H9 (cell line): ENCODE results near the gene ZIM2. TPM values are rescaled to one million over a fixed set of nuclear protein-coding genes. Genes with fewer than 3 reads are reported as not detected.

Source experiments
- DNase-seq: peaks from one replicate; pipeline ENCODE4 v3.0.0-alpha.2; 2017
- H2AFZ ChIP-seq: one replicate; pipeline ENCODE4 v1.6.1; 2013; ENCODE audit warnings: mild to moderate bottlenecking, low read length, control low read depth, moderate library complexity
- H2AK5ac ChIP-seq: 2 replicates; pipeline ENCODE4 v1.6.1; 2013; ENCODE audit warnings: low read length, control low read depth, mixed read lengths; ENCODE audit not compliant: insufficient read length
- H2BK120ac ChIP-seq: one replicate; pipeline ENCODE4 v1.6.1; 2013; ENCODE audit warnings: low read depth, mild to moderate bottlenecking, low read length, control low read depth, inconsistent platforms; ENCODE audit not compliant: poor library complexity, severe bottlenecking
- H2BK12ac ChIP-seq: 2 replicates; pipeline ENCODE4 v1.6.1; 2013; ENCODE audit warnings: low read length, control low read depth, mixed read lengths, low read depth; ENCODE audit not compliant: insufficient read length
- H2BK15ac ChIP-seq: 2 replicates; pipeline ENCODE4 v1.6.1; 2013; ENCODE audit warnings: low read depth, low read length, control low read depth
- H2BK20ac ChIP-seq: one replicate; pipeline ENCODE4 v1.6.1; 2013; ENCODE audit warnings: low read depth, mild to moderate bottlenecking, low read length, control low read depth, inconsistent platforms; ENCODE audit not compliant: poor library complexity, severe bottlenecking
- H2BK5ac ChIP-seq: 2 replicates; pipeline ENCODE4 v1.6.1; 2013; ENCODE audit warnings: low read length, control low read depth, mixed read lengths; ENCODE audit not compliant: insufficient read length
- H3K14ac ChIP-seq: 2 replicates; pipeline ENCODE4 v1.6.1; 2013; ENCODE audit warnings: low read length, control low read depth; ENCODE audit not compliant: insufficient read depth
- H3K18ac ChIP-seq: 2 replicates; pipeline ENCODE4 v1.6.1; 2013; ENCODE audit warnings: low read depth, mild to moderate bottlenecking, mixed read lengths, low read length, control low read depth; ENCODE audit not compliant: insufficient read length
- H3K23ac ChIP-seq: 2 replicates; pipeline ENCODE4 v1.6.1; 2013; ENCODE audit warnings: low read length, control low read depth, mixed read lengths, low read depth; ENCODE audit not compliant: insufficient read length
- H3K23me2 ChIP-seq: 2 replicates; pipeline ENCODE4 v1.6.1; 2013; ENCODE audit warnings: low read depth, mild to moderate bottlenecking, mixed read lengths, low read length, control low read depth; ENCODE audit not compliant: insufficient read length, poor library complexity, severe bottlenecking
- H3K27ac ChIP-seq: 2 replicates; pipeline ENCODE4 v1.5.1; 2013; ENCODE audit warnings: low read length, control low read depth, mixed read lengths, low read depth; ENCODE audit not compliant: insufficient read length
- H3K27me3 ChIP-seq: 2 replicates; pipeline ENCODE4 v1.6.1; 2013; ENCODE audit warnings: low read length, control low read depth, inconsistent platforms; ENCODE audit not compliant: insufficient read depth
- H3K4ac ChIP-seq: 2 replicates; pipeline ENCODE4 v1.6.1; 2013; ENCODE audit warnings: low read depth, mild to moderate bottlenecking, control low read depth, inconsistent platforms, low read length, moderate library complexity
- H3K4me1 ChIP-seq: 2 replicates; pipeline ENCODE4 v1.6.1; 2013; ENCODE audit warnings: low read length, control low read depth, inconsistent platforms; ENCODE audit not compliant: insufficient read depth
- H3K4me2 ChIP-seq: 2 replicates; pipeline ENCODE4 v1.6.1; 2013; ENCODE audit warnings: low read length, control low read depth, mixed read lengths; ENCODE audit not compliant: insufficient read length, insufficient read depth
- H3K56ac ChIP-seq: 2 replicates; pipeline ENCODE4 v1.6.1; 2013; ENCODE audit warnings: low read depth, mild to moderate bottlenecking, mixed read lengths, low read length, control low read depth; ENCODE audit not compliant: insufficient read length
- H3K79me1 ChIP-seq: 2 replicates; pipeline ENCODE4 v1.6.1; 2013; ENCODE audit warnings: low read depth, mild to moderate bottlenecking, moderate library complexity, low read length, control low read depth, inconsistent platforms; ENCODE audit not compliant: insufficient read depth, poor library complexity, severe bottlenecking
- H3K79me2 ChIP-seq: 2 replicates; pipeline ENCODE4 v1.6.1; 2013; ENCODE audit warnings: low read length, control low read depth, inconsistent platforms; ENCODE audit not compliant: insufficient read depth
- H3K9ac ChIP-seq: 2 replicates; pipeline ENCODE4 v1.6.1; 2013; ENCODE audit warnings: low read length, control low read depth, mixed read lengths; ENCODE audit not compliant: insufficient read length; ENCODE audit errors: extremely low read depth
- H3K9me3 ChIP-seq: one replicate; pipeline ENCODE4 v1.6.1; 2013; ENCODE audit warnings: low read depth, low read length, inconsistent platforms; ENCODE audit not compliant: control insufficient read depth
- H3T11ph ChIP-seq: one replicate; pipeline ENCODE4 v1.6.1; 2013; ENCODE audit warnings: mild to moderate bottlenecking, low read length, control low read depth, inconsistent platforms
- H4K20me1 ChIP-seq: one replicate; pipeline ENCODE4 v1.6.1; 2013; ENCODE audit not compliant: control insufficient read depth, insufficient read length, insufficient read depth
- H4K5ac ChIP-seq: 2 replicates; pipeline ENCODE4 v1.6.1; 2013; ENCODE audit warnings: low read depth, mild to moderate bottlenecking, mixed read lengths, low read length, control low read depth; ENCODE audit not compliant: insufficient read length
- H4K8ac ChIP-seq: replicated peaks from 2 replicates; pipeline ENCODE4 v1.6.1; 2013; ENCODE audit warnings: low read length, control low read depth, mixed read lengths, low read depth; ENCODE audit not compliant: insufficient read length
- H4K91ac ChIP-seq: 2 replicates; pipeline ENCODE4 v1.6.1; 2013; ENCODE audit warnings: low read depth, mild to moderate bottlenecking, moderate library complexity, mixed read lengths, low read length, control low read depth; ENCODE audit not compliant: insufficient read length
- H3K27ac Mint-ChIP-seq, 3 experiments: 2 replicates in 2 of 3; 3 replicates in 1 of 3; pipeline ENCODE4 v1.8.0; 2020 to 2021; ENCODE audit warnings: mixed read lengths in 3 of 3, mild to moderate bottlenecking in 1 of 3, moderate library complexity in 1 of 3
- H3K27me3 Mint-ChIP-seq: 2 replicates; pipeline ENCODE4 v1.8.0; 2021; ENCODE audit warnings: low read depth, mild to moderate bottlenecking, moderate library complexity, mixed read lengths
- H3K36me3 Mint-ChIP-seq, 3 experiments: 2 replicates in 2 of 3; 3 replicates in 1 of 3; pipeline ENCODE4 v1.8.0; 2020 to 2021; ENCODE audit warnings: low read depth in 3 of 3, mixed read lengths in 3 of 3; ENCODE audit not compliant: insufficient read depth in 1 of 3
- H3K4me1 Mint-ChIP-seq, 2 experiments: 2 replicates each; pipeline ENCODE4 v1.8.0; 2020; ENCODE audit warnings: mixed read lengths in 2 of 2
- H3K4me3 Mint-ChIP-seq, 2 experiments: 2 replicates in 1 of 2; 3 replicates in 1 of 2; pipeline ENCODE4 v1.8.0; 2020 to 2021; ENCODE audit warnings: mild to moderate bottlenecking in 2 of 2, mixed read lengths in 2 of 2, moderate library complexity in 1 of 2
- H3K9me3 Mint-ChIP-seq, 2 experiments: 2 replicates in 1 of 2; 3 replicates in 1 of 2; pipeline ENCODE4 v1.8.0; 2020; ENCODE audit warnings: mild to moderate bottlenecking in 2 of 2, mixed read lengths in 2 of 2, moderate library complexity in 1 of 2
- WGBS: extraction: QIAGEN DNeasy Blood & Tissue Kit; methylation state at CpG from one replicate; pipeline ENCODE4 v1.1.7; 2013; ENCODE audit warnings: missing lambda C conversion rate, low lambda C conversion rate, mixed read lengths; ENCODE audit not compliant: insufficient read length; ENCODE audit errors: extremely low coverage; 5-methylcytosine and 5-hydroxymethylcytosine counted together
- total RNA-seq: library from RNA; stranded (reverse); gene quantifications from 2 replicates; pipeline ENCODE4 v1.2.1, GENCODE V29; 2021
- TF ChIP-seq, protein P1 (sequence below): fragments of 200-600 bp; sonication (generic); conservative IDR thresholded peaks from 3 replicates; pipeline ENCODE4 v1.8.0; 2021; ENCODE audit warnings: antibody characterized with exemption, mild to moderate bottlenecking

ZIM2 gene
- total RNA-seq, 1 experiment from 2014 or later: not detected

- Histone ChIP-seq H3K9me3 (peaks cover 81% of the 10 kb centered on the region), H2BK5ac (no peak overlapping the region), H3K4ac (no peak overlapping the region)
These were observed 1.4 kb downstream of the ZIM2 start for GRCh38 chr19:56838909-56839651.

More at GRCh38 chr19:56838909-56839651, 1.4 kb downstream of the ZIM2 start:
- Histone ChIP-seq H2AK5ac (no peak overlapping the region), H2BK12ac (no peak overlapping the region), H3K9ac (no peak overlapping the region), H2AFZ (no peak overlapping the region), H3K4me2 (no peak overlapping the region), H3K27ac (no peak overlapping the region), H3K4me1 (no peaks in the 10 kb centered on the region), H3K56ac (no peak overlapping the region), H3K23me2 (no peaks in the 10 kb centered on the region), H4K8ac (no peak overlapping the region), H4K5ac (no peak overlapping the region), H3T11ph (no peak overlapping the region), H3K79me2 (no peaks in the 10 kb centered on the region), H2BK120ac (no peak overlapping the region), H4K91ac (no peak overlapping the region), H3K27me3 (no peaks in the 10 kb centered on the region), H3K23ac (no peak overlapping the region), H3K79me1 (no peaks in the 10 kb centered on the region), H3K18ac (no peak overlapping the region), H4K20me1 (no peaks in the 10 kb centered on the region), H2BK20ac (no peak overlapping the region), H3K14ac (no peak overlapping the region), H2BK15ac (no peak overlapping the region)
- Mint-ChIP-seq H3K36me3 (peaks cover 22 to 37% (median 33%) of the 10 kb centered on the region in 3 experiments), H3K27ac (no peak overlapping the region), H3K4me1 (no peaks in the 10 kb centered on the region), H3K27me3 (peaks cover 5% of the 10 kb centered on the region), H3K9me3 (peaks cover 69 to 70% of the 10 kb centered on the region in 2 experiments), H3K4me3 (no peak overlapping the region)
- TF ChIP-seq, protein P1, sequence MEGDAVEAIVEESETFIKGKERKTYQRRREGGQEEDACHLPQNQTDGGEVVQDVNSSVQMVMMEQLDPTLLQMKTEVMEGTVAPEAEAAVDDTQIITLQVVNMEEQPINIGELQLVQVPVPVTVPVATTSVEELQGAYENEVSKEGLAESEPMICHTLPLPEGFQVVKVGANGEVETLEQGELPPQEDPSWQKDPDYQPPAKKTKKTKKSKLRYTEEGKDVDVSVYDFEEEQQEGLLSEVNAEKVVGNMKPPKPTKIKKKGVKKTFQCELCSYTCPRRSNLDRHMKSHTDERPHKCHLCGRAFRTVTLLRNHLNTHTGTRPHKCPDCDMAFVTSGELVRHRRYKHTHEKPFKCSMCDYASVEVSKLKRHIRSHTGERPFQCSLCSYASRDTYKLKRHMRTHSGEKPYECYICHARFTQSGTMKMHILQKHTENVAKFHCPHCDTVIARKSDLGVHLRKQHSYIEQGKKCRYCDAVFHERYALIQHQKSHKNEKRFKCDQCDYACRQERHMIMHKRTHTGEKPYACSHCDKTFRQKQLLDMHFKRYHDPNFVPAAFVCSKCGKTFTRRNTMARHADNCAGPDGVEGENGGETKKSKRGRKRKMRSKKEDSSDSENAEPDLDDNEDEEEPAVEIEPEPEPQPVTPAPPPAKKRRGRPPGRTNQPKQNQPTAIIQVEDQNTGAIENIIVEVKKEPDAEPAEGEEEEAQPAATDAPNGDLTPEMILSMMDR: no peak
- no CpG with 5 or more reads among the region's 34 CpGs for WGBS
- DNase-seq: no peak
